DOHH2 (cell line): ENCODE results near the gene DENND1B.

Experiments used
- CTCF ChIP-seq: fragments of 200-600 bp; sonication (generic); IDR thresholded peaks from one replicate; pipeline ENCODE4 v1.5.1; 2014; ENCODE audit warnings: antibody characterized with exemption, mild to moderate bottlenecking, low read depth, low read length; ENCODE audit not compliant: poor library complexity, severe bottlenecking
- EZH2phosphoT487 ChIP-seq: fragments of 200-600 bp; sonication (generic); IDR thresholded peaks from 2 replicates; pipeline ENCODE4 v1.6.1; 2017; ENCODE audit warnings: borderline replicate concordance, mild to moderate bottlenecking, antibody characterized with exemption, low read length, moderate library complexity, mixed read lengths

DNA sequence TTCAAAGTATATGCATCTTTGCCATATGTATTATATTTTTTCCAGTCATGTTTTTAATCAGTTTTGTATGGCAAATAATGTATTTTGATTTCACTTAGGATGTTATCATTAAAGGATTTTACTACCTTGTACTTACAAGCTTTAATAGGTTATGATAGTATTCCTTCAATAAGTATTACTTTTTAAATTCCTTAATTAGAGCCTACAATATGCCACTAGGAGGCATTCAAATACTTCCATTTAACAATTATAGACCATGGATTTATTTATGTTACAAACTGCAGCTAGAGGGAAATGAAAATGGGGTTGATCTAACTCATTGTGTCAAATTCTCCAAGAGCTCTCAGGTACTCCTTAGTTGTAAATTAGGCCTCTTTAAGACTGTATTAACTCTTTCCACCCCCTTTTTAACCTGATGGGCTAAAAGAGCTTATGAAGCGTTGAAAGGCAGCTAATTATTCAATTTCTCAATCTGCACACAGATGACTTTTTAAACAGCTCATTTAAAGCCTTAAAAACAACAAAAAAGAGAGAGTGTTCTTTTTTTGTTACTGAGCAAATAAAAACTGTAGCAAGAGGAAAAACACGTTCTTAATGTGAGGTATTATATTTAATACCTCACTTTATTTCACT lies 156.2 kb downstream of the DENND1B start:
- TF ChIP-seq CTCF: peak; percentile 28
- no peak for TF ChIP-seq EZH2phosphoT487
